K562 (cell line): ENCODE results near the gene TXNL4A. TPM values are rescaled to one million over a fixed set of nuclear protein-coding genes. Genes with fewer than 3 reads are reported as not detected.

Experiments
- ATAC-seq: fragments of 200-7000 bp; cut with Tn5 transposase; 3 replicates; pipeline ENCODE4 v1.9.1; 2020; ENCODE audit warnings: moderate library complexity
- BruUV-seq: library from RNA; stranded (reverse); fragments of 400-500 nt; replicated peaks from 2 replicates; lab custom pipeline; 2021; lab: Mats Ljungman, UMichigan
- CTCF ChIA-PET: fragments of 300-600 bp; formaldehyde crosslinking; extraction: SDS; loops from one replicate; lab custom pipeline; 2021; ENCODE audit warnings: low intra/inter-chr PET ratio; lab: Yijun Ruan, JAX
- POLR2A ChIA-PET: fragments of 300-600, 350-650 bp; sonication (Branson Sonifier 250); formaldehyde crosslinking; extraction: SDS; loops from one replicate; lab custom pipeline; 2021; ENCODE audit warnings: antibody characterized with exemption, inconsistent platforms; lab: Yijun Ruan, JAX
- DNase-seq, 4 experiments: peaks; one replicate each; pipeline versions ENCODE4 v3.0.0 to v3.0.0-alpha.2; 2011 to 2018; ENCODE audit warnings: low spot score in 3 of 4, mixed read lengths in 3 of 4; ENCODE audit errors: extremely low read depth in 1 of 4
- FAIRE-seq: peaks from 2 replicates; lab custom pipeline; 2011; peaks lifted over from hg19 to GRCh38; lab: Jason Lieb, UNC
- H2AFZ ChIP-seq: 2 replicates; pipeline ENCODE4 v1.6.0; 2011; ENCODE audit warnings: low read depth, low read length, control low read depth, inconsistent platforms
- H3K27ac ChIP-seq: fragments of 200-600 bp; 3 replicates; pipeline ENCODE4 v1.8.0; 2011; ENCODE audit warnings: low read depth, mild to moderate bottlenecking, control low read depth, inconsistent platforms, low read length, moderate library complexity, mixed read lengths; ENCODE audit errors: extremely low read depth
- H3K27me3 ChIP-seq, 2 experiments: fragments of 300-600 bp in 1 of 2; 2 replicates in 1 of 2; 3 replicates in 1 of 2; pipeline versions ENCODE4 v1.6.0 to v1.8.0; 2011; ENCODE audit warnings: inconsistent platforms in 2 of 2, low read length in 2 of 2, mild to moderate bottlenecking in 1 of 2, mixed read lengths in 1 of 2, moderate library complexity in 1 of 2; ENCODE audit not compliant: control insufficient read depth in 2 of 2, insufficient read depth in 2 of 2
- H3K36me3 ChIP-seq: fragments of 300-600 bp; 3 replicates; pipeline ENCODE4 v1.8.0; 2011; ENCODE audit warnings: mild to moderate bottlenecking, low read length, inconsistent platforms; ENCODE audit not compliant: control insufficient read depth, insufficient read depth
- H3K4me1 ChIP-seq, 2 experiments: fragments of 200-600 bp in 1 of 2; replicated peaks in 1 of 2; 2 replicates in 1 of 2; 3 replicates in 1 of 2; pipeline versions ENCODE4 v1.5.1 to v1.8.0; 2011; ENCODE audit warnings: inconsistent platforms in 2 of 2, low read length in 2 of 2, mild to moderate bottlenecking in 1 of 2, mixed read lengths in 1 of 2, moderate library complexity in 1 of 2; ENCODE audit not compliant: control insufficient read depth in 2 of 2, insufficient read depth in 2 of 2
- H3K4me2 ChIP-seq: 2 replicates; pipeline ENCODE4 v1.6.1; 2011; ENCODE audit warnings: low read length, control low read depth, inconsistent platforms, mixed read lengths; ENCODE audit not compliant: insufficient read depth
- H3K4me3 ChIP-seq: fragments of 200-600 bp; sonication (generic), shearing (Covaris generic); 2 replicates; pipeline ENCODE4 v1.5.1; 2016; ENCODE audit warnings: control low read depth, inconsistent platforms
- H3K79me2 ChIP-seq: fragments of 200-600 bp; 3 replicates; pipeline ENCODE4 v1.8.0; 2011; ENCODE audit warnings: low read length, inconsistent platforms; ENCODE audit not compliant: control insufficient read depth, insufficient read depth
- H3K9ac ChIP-seq, 2 experiments: 2 replicates each; pipeline versions ENCODE4 v1.6.0 to v1.6.1; 2011; ENCODE audit warnings: low read depth in 2 of 2, low read length in 2 of 2, control low read depth in 1 of 2, inconsistent platforms in 1 of 2, mild to moderate bottlenecking in 1 of 2, mixed read lengths in 1 of 2; ENCODE audit not compliant: insufficient read depth in 1 of 2
- H3K9me1 ChIP-seq: one replicate; pipeline ENCODE4 v1.6.0; 2011; ENCODE audit warnings: inconsistent platforms, mild to moderate bottlenecking, low read length, moderate library complexity; ENCODE audit not compliant: control insufficient read depth, insufficient read depth
- H3K9me3 ChIP-seq: replicated peaks from 2 replicates; pipeline ENCODE4 v1.5.1; 2011; ENCODE audit warnings: low read depth, low read length, inconsistent platforms; ENCODE audit not compliant: control insufficient read depth, insufficient read depth
- H4K20me1 ChIP-seq: replicated peaks from 2 replicates; pipeline ENCODE4 v1.6.1; 2011; ENCODE audit warnings: low read length, inconsistent platforms, mixed read lengths; ENCODE audit not compliant: control insufficient read depth, insufficient read depth
- CBFA2T2 ChIP-seq: fragments of 450-650 bp; conservative IDR thresholded peaks from 2 replicates; pipeline ENCODE4 v1.6.1; 2017; ENCODE audit warnings: mild to moderate bottlenecking
- CBFA2T3 ChIP-seq: fragments of 450-650 bp; IDR thresholded peaks from 2 replicates; pipeline ENCODE4 v1.6.1; 2017
- CEBPB ChIP-seq: fragments of 450-650 bp; IDR thresholded peaks from 2 replicates; pipeline ENCODE4 v1.6.1; 2016; ENCODE audit warnings: missing genetic modification characterization, missing compliant biosample characterization
- FOXM1 ChIP-seq, 2 experiments: fragments of 450-650 bp in 1 of 2; sonication (generic) in 1 of 2; formaldehyde crosslinking in 1 of 2; IDR thresholded peaks; 2 replicates each; pipeline versions ENCODE4 v1.6.1 to v1.9.0; 2017 to 2022; ENCODE audit warnings: low read depth in 2 of 2, mild to moderate bottlenecking in 2 of 2, missing genetic modification reagents in 1 of 2, moderate library complexity in 1 of 2
- HDGF ChIP-seq: fragments of 450-650 bp; IDR thresholded peaks from 2 replicates; pipeline ENCODE4 v1.6.1; 2016
- IRF1 ChIP-seq: sonication (generic); formaldehyde crosslinking; IDR thresholded peaks from 2 replicates; pipeline ENCODE4 v1.8.0; 2022; ENCODE audit warnings: missing genetic modification reagents, mild to moderate bottlenecking, borderline replicate concordance
- KLF16 ChIP-seq: IDR thresholded peaks from 2 replicates; pipeline ENCODE4 v1.6.1; 2016; ENCODE audit warnings: antibody characterized with exemption
- MITF ChIP-seq: IDR thresholded peaks from 2 replicates; pipeline ENCODE4 v1.6.1; 2014; ENCODE audit warnings: antibody characterized with exemption
- MTA2 ChIP-seq: fragments of 450-650 bp; IDR thresholded peaks from 2 replicates; pipeline ENCODE4 v1.6.1; 2016; ENCODE audit warnings: low read depth
- NONO ChIP-seq, 2 experiments: fragments of 200-400 bp in 1 of 2; fragments of 450-650 bp in 1 of 2; formaldehyde crosslinking in 1 of 2; IDR thresholded peaks; 2 replicates each; pipeline ENCODE4 v1.6.1; 2017; ENCODE audit warnings: low read depth in 2 of 2, mild to moderate bottlenecking in 2 of 2, moderate library complexity in 2 of 2, low read length in 1 of 2
- SMARCA4 ChIP-seq: fragments of 450-650 bp; IDR thresholded peaks from 2 replicates; pipeline ENCODE4 v1.6.1; 2016
- SMARCE1 ChIP-seq: fragments of 450-650 bp; IDR thresholded peaks from 2 replicates; pipeline ENCODE4 v1.7.1; 2016; ENCODE audit warnings: mild to moderate bottlenecking
- TAL1 ChIP-seq: fragments of 450-650 bp; IDR thresholded peaks from 2 replicates; pipeline ENCODE4 v1.6.1; 2016; ENCODE audit warnings: mild to moderate bottlenecking
- TCF3 ChIP-seq: sonication (generic); formaldehyde crosslinking; IDR thresholded peaks from 2 replicates; pipeline ENCODE4 v1.4.0; 2020; ENCODE audit warnings: mild to moderate bottlenecking, missing genetic modification reagents
- TEAD1 ChIP-seq, 2 experiments: fragments of 450-650 bp in 1 of 2; sonication (generic) in 1 of 2; formaldehyde crosslinking; IDR thresholded peaks; 2 replicates each; pipeline versions ENCODE4 v1.4.0 to v1.8.0; 2020 to 2022; ENCODE audit warnings: mild to moderate bottlenecking in 2 of 2, missing genetic modification reagents in 1 of 2
- TEAD4 ChIP-seq, 2 experiments: sonication (generic) in 1 of 2; formaldehyde crosslinking in 1 of 2; IDR thresholded peaks; 2 replicates each; pipeline versions ENCODE4 v1.6.1 to v1.8.0; 2012 to 2022; ENCODE audit warnings: borderline replicate concordance in 1 of 2, inconsistent platforms in 1 of 2, low read length in 1 of 2, mild to moderate bottlenecking in 1 of 2, missing genetic modification reagents in 1 of 2
- UBTF ChIP-seq, 2 experiments: IDR thresholded peaks; 2 replicates each; pipeline ENCODE4 v1.6.1; 2012; ENCODE audit warnings: improper control_type of control experiment in 2 of 2, low read depth in 2 of 2, low read length in 2 of 2, borderline replicate concordance in 1 of 2
- ZNF324 ChIP-seq: fragments of 250-450 bp; sonication (Bioruptor Pico); IDR thresholded peaks from 2 replicates; pipeline ENCODE4 v1.4.0; 2020; ENCODE audit warnings: mild to moderate bottlenecking
- ZNF766 ChIP-seq: fragments of 200-800 bp; sonication (Bioruptor generic); conservative IDR thresholded peaks from 2 replicates; pipeline ENCODE4 v1.6.1; 2016; ENCODE audit warnings: missing genetic modification characterization, missing compliant biosample characterization
- WGBS: fragments of 100-300 bp; shearing (Covaris generic); methylation state at CpG from one replicate; pipeline ENCODE4 v1.1.6; 2016; ENCODE audit warnings: low coverage, mixed read lengths; ENCODE audit not compliant: insufficient coverage; ENCODE audit errors: missing lambda C conversion rate; 5-methylcytosine and 5-hydroxymethylcytosine counted together
- in situ Hi-C: fragments of 300-500 bp; cut with MboI; formaldehyde crosslinking; loops from 4 replicates; pipeline ENCODE4 v1.15.0; 2018; ENCODE audit warnings: inconsistent platforms, mixed read lengths
- intact Hi-C: fragments of 100-400 bp; cut with micrococcal nuclease; formaldehyde crosslinking; loops from 2 replicates; pipeline ENCODE4 v1.14.2; 2022
- polyA plus RNA-seq, 8 experiments: library from polyadenylated mRNA; depleted of rRNA in 4 of 8; stranded (reverse) in 5 of 8; unstranded in 3 of 8; fragments of >200 nt; fragmentation: Nextera tagmentation in 2 of 8; fragmentation: Illumina TruSeq in 1 of 8; extraction: Ambion mirVana in 2 of 8; extraction: Trizol in 1 of 8; gene quantifications; 2 replicates each; pipeline versions ENCODE4 v1.2.1 to v1.2.3, GENCODE V29; 2011 to 2014; ENCODE audit warnings: inconsistent platforms in 1 of 8, missing spikeins in 1 of 8
- total RNA-seq, 7 experiments: library from RNA; depleted of rRNA in 6 of 7; stranded (reverse); fragments of >200 nt in 6 of 7; fragmentation: Illumina TruSeq in 2 of 7; extraction: Trizol in 2 of 7; gene quantifications; 2 replicates each; pipeline versions ENCODE4 v1.2.1 to v1.2.3, GENCODE V29; 2011 to 2021; ENCODE audit warnings: low replicate concordance in 1 of 7

Gene TXNL4A
- total and polyA plus RNA-seq, 9 of the 15 experiments (the other 6 are each of a cell fraction or from before 2014, with no cell fraction given): 27.0 to 132 (median 87.5) TPM

GRCh38 chr18:80029690-80030089 is 41.3 kb upstream of the TXNL4A start:
- H2AFZ ChIP-seq: no peak overlapping the region
- no peak overlapping the region for H3K4me3 ChIP-seq
- ATAC-seq: no peak
- no peaks in the 10 kb centered on the region for H4K20me1 ChIP-seq
- H3K27me3 ChIP-seq: no peaks in the 10 kb centered on the region
- no TSS peak for BruUV-seq
- peaks cover 3% of the 10 kb centered on the region for H3K79me2 ChIP-seq
- no peaks in the 10 kb centered on the region for H3K9me1 ChIP-seq
- no CpG with 5 or more reads among the region's 1 CpG for WGBS
- in situ Hi-C loops: no loop called here
- no peak for FAIRE-seq
- H3K4me2 ChIP-seq: no peak overlapping the region
- intact Hi-C loops: loop anchor here (10.0 kb wide), 1 partner anchor 125 kb away; no protein-coding TSS in a partner anchor
- H3K9ac ChIP-seq: no peak overlapping the region
- H3K4me1 ChIP-seq: peaks cover 4 to 9% of the 10 kb centered on the region in 2 experiments; a peak in 4 of 5 replicates
- POLR2A ChIA-PET: no interaction called here
- no peak for DNase-seq
- no peaks in the 10 kb centered on the region for H3K36me3 ChIP-seq
- H3K9me3 ChIP-seq: no peaks in the 10 kb centered on the region; the same call in 1 of the 2 replicates
- CTCF ChIA-PET: no interaction called here
- H3K27ac ChIP-seq: no peak overlapping the region
- peak; percentile 48; the same call in 1 of the 2 replicates for TF ChIP-seq CBFA2T2
- TF ChIP-seq KLF16: 0 out of 2 replicates have a peak, but pooled peaks have one; percentile 17
- peak; percentile 50; the same call in 1 of the 2 replicates for TF ChIP-seq SMARCA4
- TF ChIP-seq ZNF324: no peak
- peak; percentile 65 for TF ChIP-seq CEBPB (tag)
- TF ChIP-seq HDGF: no peak
- TF ChIP-seq SMARCE1: 0 out of 2 replicates have a peak, but pooled peaks have one; percentile 28
- TF ChIP-seq TEAD1 (CRISPR knock-in tag; IDR thresholded peaks at IDR 0.05): peak in 1 of 2 experiments; percentile 90; a peak in 2 of 4 replicates
- TF ChIP-seq CBFA2T3: peak; percentile 67
- TF ChIP-seq ZNF766 (CRISPR knock-in tag): 0 out of 2 replicates have a peak, but pooled peaks have one; percentile 29
- no peak for TF ChIP-seq IRF1 (CRISPR knock-in tag)
- peak; percentile 79 for TF ChIP-seq TAL1
- TF ChIP-seq UBTF (IDR thresholded peaks at IDR 0.05; ENCODE audit: borderline replicate concordance in 1 of 2, low read depth in 2 of 2, low read length in 2 of 2): no peak
- no peak for TF ChIP-seq MITF
- peak; percentile 28; the same call in 1 of the 2 replicates for TF ChIP-seq MTA2
- TF ChIP-seq TEAD4 (IDR thresholded peaks at IDR 0.05; ENCODE audit: low read length): peak; percentile 84
- TF ChIP-seq TEAD4 (CRISPR knock-in tag; IDR thresholded peaks at IDR 0.05; ENCODE audit: borderline replicate concordance): no peak
- TF ChIP-seq FOXM1 (IDR thresholded peaks at IDR 0.05; ENCODE audit: low read depth): peak; percentile 24; the same call in 1 of the 2 replicates
- TF ChIP-seq FOXM1 (CRISPR knock-in tag; IDR thresholded peaks at IDR 0.05; ENCODE audit: low read depth): no peak
- no peak for TF ChIP-seq NONO (IDR thresholded peaks at IDR 0.05; ENCODE audit: low read depth in 2 of 2, low read length in 1 of 2)
- peak; percentile 36 for TF ChIP-seq TCF3 (CRISPR knock-in tag)
